Epithelial cell of esophagus (primary cell): ENCODE results near the gene LRMDA.

Experiments
- DNase-seq: peaks from one replicate; pipeline ENCODE4 v3.0.0; 2010; ENCODE audit warnings: low read depth
- H3K4me3 ChIP-seq: 2 replicates; pipeline ENCODE4 v1.5.1; 2011; ENCODE audit warnings: mild to moderate bottlenecking, low read length, control low read depth
- CTCF ChIP-seq: IDR thresholded peaks from 2 replicates; pipeline ENCODE4 v1.5.1; 2011; ENCODE audit warnings: low read depth, mild to moderate bottlenecking, low read length, control low read depth, inconsistent platforms; ENCODE audit not compliant: insufficient read depth; ENCODE audit errors: missing control alignments

LRMDA gene

DNA sequence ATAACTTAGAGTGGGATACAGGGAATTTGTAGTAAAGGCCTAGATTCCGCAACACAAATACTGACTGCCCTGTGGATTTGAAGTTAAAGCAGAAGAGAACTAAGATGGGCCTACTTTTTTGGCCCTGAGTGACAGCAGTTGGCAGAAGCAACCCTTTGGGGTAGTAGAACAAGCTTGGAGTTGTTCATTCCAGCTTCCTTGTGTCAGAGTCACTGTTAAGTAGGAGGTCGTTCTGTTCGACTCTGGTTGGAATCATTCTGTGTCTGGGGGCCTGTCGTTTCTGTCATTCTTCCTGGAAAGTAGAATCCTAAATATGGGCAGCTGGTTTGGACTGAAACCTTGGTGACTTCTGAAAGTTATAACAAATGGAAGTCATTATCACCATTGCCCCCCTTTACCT is 865.9 kb downstream of the LRMDA start:
- no peak for DNase-seq
- no peak for TF ChIP-seq CTCF
- H3K4me3 ChIP-seq, result no peak overlapping the region

GRCh38 chr10:76297780-76298281 is 866.4 kb downstream of the LRMDA start:
- H3K4me3 ChIP-seq, result no peak overlapping the region
- DNase-seq, result no peak
- TF ChIP-seq CTCF, result no peak

- TF ChIP-seq CTCF, result no peak
- DNase-seq, result no peak
- H3K4me3 ChIP-seq, result no peak overlapping the region
Measured at GRCh38 chr10:76298329-76298728, 866.9 kb downstream of the LRMDA start.

GRCh38 chr10:76299501-76299900 is 868.1 kb downstream of the LRMDA start:
- TF ChIP-seq CTCF, result no peak
- no peak overlapping the region for H3K4me3 ChIP-seq

DNA sequence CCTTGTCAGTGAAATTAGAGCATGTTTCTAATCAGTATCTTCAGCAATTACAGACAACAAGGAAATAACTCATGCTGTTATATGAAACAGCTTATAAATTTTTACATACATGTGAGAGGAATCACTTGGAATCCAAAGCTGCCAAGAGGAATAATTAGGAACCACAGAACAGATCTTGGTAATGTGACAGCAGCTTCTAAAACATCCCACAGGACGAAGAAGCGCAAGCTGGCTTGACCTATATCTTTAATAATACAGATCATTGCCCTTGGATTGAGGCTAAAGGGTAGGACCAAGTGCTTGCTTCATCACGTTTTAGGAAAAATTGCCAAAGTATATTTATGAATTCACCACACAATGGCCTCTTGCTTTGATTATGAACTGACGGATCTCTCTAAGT is 869.8 kb downstream of the LRMDA start:
- DNase-seq, result no peak
- no peak for TF ChIP-seq CTCF
- H3K4me3 ChIP-seq, result no peak overlapping the region

More at GRCh38 chr10:76299501-76299900, 868.1 kb downstream of the LRMDA start:
- DNase-seq, result no peak

DNA sequence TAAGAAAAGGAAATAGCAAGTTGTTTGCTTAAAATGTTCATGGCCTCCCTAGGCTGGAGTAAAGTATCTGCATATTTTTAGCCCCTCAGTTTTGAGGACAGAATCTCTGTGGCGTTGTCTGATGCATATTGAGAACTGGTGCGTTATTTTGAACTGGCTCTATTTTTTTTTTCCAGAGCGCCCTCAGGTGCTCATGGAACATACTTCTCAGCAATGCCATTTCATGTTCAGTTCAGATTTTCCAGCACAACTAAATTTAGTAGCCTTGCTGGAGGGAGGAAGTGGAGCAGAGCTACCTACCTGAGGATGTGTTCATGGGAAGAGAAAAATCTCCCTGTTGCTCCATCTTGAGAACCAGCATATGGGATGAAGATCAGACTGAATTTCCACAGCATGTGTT is 870.5 kb downstream of the LRMDA start:
- peak; percentile 16 for TF ChIP-seq CTCF
- no peak overlapping the region for H3K4me3 ChIP-seq
- peak; percentile 21 for DNase-seq

- no peak for TF ChIP-seq CTCF
- no peak for DNase-seq
- H3K4me3 ChIP-seq, result no peak overlapping the region
Measured at GRCh38 chr10:76302481-76302880, 871.1 kb downstream of the LRMDA start.
